SU-DHL-6 (cell line): ENCODE data around the gene HIPK2.

Source experiments
- EZH2phosphoT487 ChIP-seq: fragments of 200-600 bp; sonication (generic), shearing (Covaris generic); conservative IDR thresholded peaks from 2 replicates; pipeline ENCODE4 v1.6.1; 2018; ENCODE audit warnings: mild to moderate bottlenecking, antibody characterized with exemption, low read length, moderate library complexity, mixed read lengths
- TF ChIP-seq, protein P1 (sequence below): fragments of 200-600 bp; sonication (generic); IDR thresholded peaks from one replicate; pipeline ENCODE4 v1.5.1; 2017; ENCODE audit warnings: antibody characterized with exemption, mild to moderate bottlenecking, low read length, moderate library complexity; ENCODE audit not compliant: insufficient read depth, poor library complexity, severe bottlenecking

DNA sequence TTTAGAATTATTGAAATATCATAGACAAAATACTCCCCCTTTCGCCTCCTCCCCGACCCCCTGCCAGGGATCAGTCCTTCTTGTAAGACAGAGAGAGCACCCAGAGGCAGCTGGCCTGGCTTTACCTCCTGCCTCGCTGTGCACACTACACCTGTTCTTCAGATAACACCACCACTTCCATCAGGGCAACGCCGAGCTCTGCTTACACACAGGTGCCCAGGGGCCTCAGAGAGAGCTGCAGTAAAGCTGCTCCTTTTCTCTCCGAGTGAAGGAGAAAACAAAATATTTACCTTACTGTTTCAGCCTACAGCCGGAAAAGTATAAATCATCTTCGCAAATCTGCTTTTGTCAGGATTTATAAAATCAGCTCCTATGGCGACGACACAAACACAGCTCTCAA, 80.7 kb downstream of the HIPK2 start:
- TF ChIP-seq EZH2phosphoT487, result no peak
- TF ChIP-seq, protein P1, sequence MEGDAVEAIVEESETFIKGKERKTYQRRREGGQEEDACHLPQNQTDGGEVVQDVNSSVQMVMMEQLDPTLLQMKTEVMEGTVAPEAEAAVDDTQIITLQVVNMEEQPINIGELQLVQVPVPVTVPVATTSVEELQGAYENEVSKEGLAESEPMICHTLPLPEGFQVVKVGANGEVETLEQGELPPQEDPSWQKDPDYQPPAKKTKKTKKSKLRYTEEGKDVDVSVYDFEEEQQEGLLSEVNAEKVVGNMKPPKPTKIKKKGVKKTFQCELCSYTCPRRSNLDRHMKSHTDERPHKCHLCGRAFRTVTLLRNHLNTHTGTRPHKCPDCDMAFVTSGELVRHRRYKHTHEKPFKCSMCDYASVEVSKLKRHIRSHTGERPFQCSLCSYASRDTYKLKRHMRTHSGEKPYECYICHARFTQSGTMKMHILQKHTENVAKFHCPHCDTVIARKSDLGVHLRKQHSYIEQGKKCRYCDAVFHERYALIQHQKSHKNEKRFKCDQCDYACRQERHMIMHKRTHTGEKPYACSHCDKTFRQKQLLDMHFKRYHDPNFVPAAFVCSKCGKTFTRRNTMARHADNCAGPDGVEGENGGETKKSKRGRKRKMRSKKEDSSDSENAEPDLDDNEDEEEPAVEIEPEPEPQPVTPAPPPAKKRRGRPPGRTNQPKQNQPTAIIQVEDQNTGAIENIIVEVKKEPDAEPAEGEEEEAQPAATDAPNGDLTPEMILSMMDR, result no peak
